Measurements from ENCODE around the gene FMNL2.

GRCh38 chr2:152513029-152513428, 178.1 kb downstream of the FMNL2 start:
- TF ChIP-seq, protein P1, sequence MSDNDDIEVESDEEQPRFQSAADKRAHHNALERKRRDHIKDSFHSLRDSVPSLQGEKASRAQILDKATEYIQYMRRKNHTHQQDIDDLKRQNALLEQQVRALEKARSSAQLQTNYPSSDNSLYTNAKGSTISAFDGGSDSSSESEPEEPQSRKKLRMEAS (IDR thresholded peaks at IDR 0.05): no peak
- TF ChIP-seq ATF3 (IDR thresholded peaks at IDR 0.05): no peak
